PC-9 (cell line): ENCODE results near the gene ENTHD1.

ENCODE experiments used
- CTCF ChIP-seq: fragments of 200-600 bp; sonication (generic); conservative IDR thresholded peaks from 2 replicates; pipeline ENCODE4 v1.6.1; 2017; ENCODE audit warnings: mixed run types, antibody characterized with exemption, mild to moderate bottlenecking, moderate library complexity
- EZH2 ChIP-seq: fragments of 200-600 bp; sonication (generic); IDR thresholded peaks from 2 replicates; pipeline ENCODE4 v1.8.0; 2017; ENCODE audit warnings: antibody characterized with exemption, low read depth

GRCh38 chr22:39776295-39777009, 117.1 kb downstream of the ENTHD1 start:
- no peak for TF ChIP-seq CTCF
- TF ChIP-seq EZH2 = no peak
